ENCODE data around the gene TAP2. TPM values are rescaled to one million over a fixed set of nuclear protein-coding genes. Genes with fewer than 3 reads are reported as not detected.
A peak's percentile ranks its signal among the peaks of the same experiment; 100 is the strongest.

Gene TAP2
- total RNA-seq, 4 donors from 2014 or later, result 2.5 to 7.1 (median 4.1) TPM

GRCh38 chr6:32862725-32863124, 24.2 kb upstream of the TAP2 start:
- TF ChIP-seq POLR2A (IDR thresholded peaks at IDR 0.05), result no peak
- DNase-seq (no peak), ATAC-seq (no peak)
- in situ Hi-C loops (cut with MboI; ENCODE audit: low sequenced_read_pairs in 4 of 4), result no loop called here
- Histone ChIP-seq H3K4me3 (no peak overlapping the region), H3K4me1 (peaks cover 0 to 3% of the 10 kb centered on the region in 2 donors), H3K9me3 (no peaks in the 10 kb centered on the region), H3K27ac (no peak overlapping the region), H3K27me3 (no peaks in the 10 kb centered on the region), H3K36me3 (no peaks in the 10 kb centered on the region)
- intact Hi-C loops (cut with DNase I; ENCODE audit: low total_unique reads), result no loop called here

GRCh38 chr6:32860674-32861073, 22.1 kb upstream of the TAP2 start:
- TF ChIP-seq POLR2A (IDR thresholded peaks at IDR 0.05) (no peak), CTCF (IDR thresholded peaks at IDR 0.05 in 4 of 5, conservative IDR thresholded peaks at IDR 0.05 in 1 of 5) (no peak)
- in situ Hi-C loops (cut with MboI; ENCODE audit: low sequenced_read_pairs in 4 of 4), result no loop called here
- H3K9me3 ChIP-seq, result no peaks in the 10 kb centered on the region
- DNase-seq, result no peak
- H3K36me3 ChIP-seq, result no peaks in the 10 kb centered on the region
- H3K27me3 ChIP-seq, result no peaks in the 10 kb centered on the region
- H3K27ac ChIP-seq, result no peak overlapping the region
- no peak for ATAC-seq
- H3K4me3 ChIP-seq, result no peak overlapping the region
- intact Hi-C loops (cut with DNase I; ENCODE audit: low total_unique reads), result no loop called here
- peaks cover 0 to 3% of the 10 kb centered on the region in 2 donors for H3K4me1 ChIP-seq

GRCh38 chr6:32858194-32858593, 19.7 kb upstream of the TAP2 start:
- no peaks in the 10 kb centered on the region for H3K27me3 ChIP-seq
- no peak overlapping the region for H3K27ac ChIP-seq
- in situ Hi-C loops (cut with MboI; ENCODE audit: low sequenced_read_pairs in 4 of 4), result no loop called here
- ATAC-seq (no peak), DNase-seq (no peak)
- no peaks in the 10 kb centered on the region for H3K9me3 ChIP-seq
- intact Hi-C loops (cut with DNase I; ENCODE audit: low total_unique reads), result no loop called here
- H3K4me3 ChIP-seq, result no peak overlapping the region
- no peak for TF ChIP-seq POLR2A (IDR thresholded peaks at IDR 0.05)
- H3K36me3 ChIP-seq, result no peaks in the 10 kb centered on the region
- H3K4me1 ChIP-seq, result peaks cover 8 to 10% of the 10 kb centered on the region in 2 donors

GRCh38 chr6:32857156-32857891, 18.8 kb upstream of the TAP2 start:
- DNase-seq, result no peak
- H3K27me3 ChIP-seq, result no peaks in the 10 kb centered on the region
- H3K36me3 ChIP-seq, result no peaks in the 10 kb centered on the region
- no peaks in the 10 kb centered on the region for H3K9me3 ChIP-seq
- peaks cover 8 to 13% of the 10 kb centered on the region in 2 donors for H3K4me1 ChIP-seq
- intact Hi-C loops (cut with DNase I; ENCODE audit: low total_unique reads) (no loop called here), in situ Hi-C loops (cut with MboI; ENCODE audit: low sequenced_read_pairs in 4 of 4) (no loop called here)
- H3K4me3 ChIP-seq, result no peak overlapping the region
- ATAC-seq, result no peak
- no peak overlapping the region for H3K27ac ChIP-seq
- TF ChIP-seq POLR2A (IDR thresholded peaks at IDR 0.05), result no peak
- no peak for TF ChIP-seq CTCF (IDR thresholded peaks at IDR 0.05 in 4 of 5, conservative IDR thresholded peaks at IDR 0.05 in 1 of 5)

- H3K27ac ChIP-seq, result peak overlapping the region; percentile 98 to 99 (median 99)
These were observed 17.1 kb upstream of the TAP2 start for GRCh38 chr6:32855467-32856174.

More at GRCh38 chr6:32855467-32856174, 17.1 kb upstream of the TAP2 start:
- DNase-seq, result no peak
- intact Hi-C loops (cut with DNase I; ENCODE audit: low total_unique reads), result no loop called here
- in situ Hi-C loops (cut with MboI; ENCODE audit: low sequenced_read_pairs in 4 of 4), result no loop called here
- peaks cover 12 to 19% of the 10 kb centered on the region in 2 donors for H3K4me1 ChIP-seq
- H3K9me3 ChIP-seq, result no peaks in the 10 kb centered on the region
- no peak for ATAC-seq
- peak overlapping the region in 1 of 4 donors; percentile 99 for H3K4me3 ChIP-seq
- TF ChIP-seq POLR2A (IDR thresholded peaks at IDR 0.05) (no peak), CTCF (IDR thresholded peaks at IDR 0.05 in 4 of 5, conservative IDR thresholded peaks at IDR 0.05 in 1 of 5) (no peak)
- peaks cover 0 to 5% of the 10 kb centered on the region in 2 donors for H3K36me3 ChIP-seq
- no peaks in the 10 kb centered on the region for H3K27me3 ChIP-seq
